HepG2 (cell line): ENCODE measurements around the gene KARS1. TPM values are rescaled to one million over a fixed set of nuclear protein-coding genes. Genes with fewer than 3 reads are reported as not detected.

ENCODE experiments used
- ATAC-seq: fragments of 200-7000 bp; cut with Tn5 transposase; 3 replicates; pipeline ENCODE4 v1.9.1; 2020; ENCODE audit warnings: mild to moderate bottlenecking, moderate library complexity
- BruUV-seq: library from RNA; stranded (reverse); fragments of 400-500 nt; replicated peaks from 2 replicates; lab custom pipeline; 2021; lab: Mats Ljungman, UMichigan
- CTCF ChIA-PET: fragments of 300-600 bp; formaldehyde crosslinking; extraction: SDS; loops from one replicate; lab custom pipeline; 2021; ENCODE audit warnings: low total read pairs, inconsistent platforms, low intra/inter-chr PET ratio; lab: Yijun Ruan, JAX
- POLR2A ChIA-PET: fragments of 350-600 bp; sonication (Branson Sonifier 250); formaldehyde crosslinking; loops from one replicate; lab custom pipeline; 2020; ENCODE audit warnings: antibody characterized with exemption, inconsistent platforms; lab: Yijun Ruan, JAX
- DNase-seq: peaks from one replicate; pipeline ENCODE4 v3.0.0-alpha.2; 2015; ENCODE audit warnings: low spot score
- FAIRE-seq: peaks from 3 replicates; lab custom pipeline; 2011; peaks lifted over from hg19 to GRCh38; lab: Jason Lieb, UNC
- H2AFZ ChIP-seq: one replicate; pipeline ENCODE4 v1.6.1; 2011; ENCODE audit warnings: low read length, inconsistent platforms
- H3K27ac ChIP-seq: fragments of 300-600 bp; 3 replicates; pipeline ENCODE4 v1.8.0; 2011; ENCODE audit warnings: mixed run types, mild to moderate bottlenecking, mixed read lengths, low read length, inconsistent platforms; ENCODE audit not compliant: insufficient read depth; ENCODE audit errors: extremely low read length
- H3K27me3 ChIP-seq, 2 experiments: fragments of 200-600 bp in 1 of 2; 2 replicates in 1 of 2; 3 replicates in 1 of 2; pipeline versions ENCODE4 v1.6.0 to v1.8.0; 2011; ENCODE audit warnings: low read length in 2 of 2, mild to moderate bottlenecking in 2 of 2, moderate library complexity in 2 of 2, inconsistent platforms in 1 of 2; ENCODE audit not compliant: insufficient read depth in 2 of 2, control insufficient read depth in 1 of 2
- H3K36me3 ChIP-seq, 2 experiments: fragments of 200-600 bp in 1 of 2; replicated peaks in 1 of 2; 2 replicates in 1 of 2; 3 replicates in 1 of 2; pipeline versions ENCODE4 v1.5.1 to v1.8.0; 2011; ENCODE audit warnings: low read length in 2 of 2, inconsistent platforms in 1 of 2; ENCODE audit not compliant: insufficient read depth in 2 of 2, control insufficient read depth in 1 of 2
- H3K4me1 ChIP-seq: 2 replicates; pipeline ENCODE4 v1.5.1; 2012; ENCODE audit warnings: low read length, inconsistent platforms; ENCODE audit not compliant: insufficient read depth
- H3K4me2 ChIP-seq: 2 replicates; pipeline ENCODE4 v1.6.0; 2011; ENCODE audit warnings: low read depth, low read length, inconsistent platforms
- H3K4me3 ChIP-seq, 3 experiments: fragments of 200-600 bp in 1 of 3; sonication (generic), shearing (Covaris generic) in 1 of 3; replicated peaks in 1 of 3; 2 replicates each; pipeline ENCODE4 v1.5.1; 2011 to 2016; ENCODE audit warnings: low read length in 3 of 3, inconsistent platforms in 2 of 3, low read depth in 2 of 3, mild to moderate bottlenecking in 2 of 3, control low read depth in 1 of 3, mixed read lengths in 1 of 3; ENCODE audit not compliant: insufficient read depth in 1 of 3
- H3K79me2 ChIP-seq: one replicate; pipeline ENCODE4 v1.6.1; 2011; ENCODE audit warnings: low read length, inconsistent platforms; ENCODE audit not compliant: insufficient read depth
- H3K9ac ChIP-seq: 2 replicates; pipeline ENCODE4 v1.6.0; 2011; ENCODE audit warnings: mild to moderate bottlenecking, low read depth, low read length, inconsistent platforms; ENCODE audit not compliant: insufficient read depth
- H3K9me3 ChIP-seq: 2 replicates; pipeline ENCODE4 v1.5.1; 2012; ENCODE audit warnings: mild to moderate bottlenecking, low read length
- H4K20me1 ChIP-seq: 2 replicates; pipeline ENCODE4 v1.6.0; 2011; ENCODE audit warnings: inconsistent platforms, mild to moderate bottlenecking, low read length, moderate library complexity; ENCODE audit not compliant: insufficient read depth
- BHLHE40 ChIP-seq: IDR thresholded peaks from 2 replicates; pipeline ENCODE4 v1.6.1; 2011; ENCODE audit warnings: low read length, improper control_type of control experiment
- CHD2 ChIP-seq: IDR thresholded peaks from 2 replicates; pipeline ENCODE4 v1.6.1; 2011; ENCODE audit warnings: low read depth, low read length, improper control_type of control experiment
- HDAC1 ChIP-seq: sonication (generic); formaldehyde crosslinking; IDR thresholded peaks from 2 replicates; pipeline ENCODE4 v1.5.1; 2020; ENCODE audit warnings: mild to moderate bottlenecking, missing genetic modification reagents
- POLR2AphosphoS2 ChIP-seq: IDR thresholded peaks from 2 replicates; pipeline ENCODE4 v1.6.1; 2011; ENCODE audit warnings: low read depth, low read length, improper control_type of control experiment
- REL ChIP-seq: sonication (generic); formaldehyde crosslinking; conservative IDR thresholded peaks from 2 replicates; pipeline ENCODE4 v1.8.0; 2022; ENCODE audit warnings: mild to moderate bottlenecking, missing genetic modification reagents, moderate library complexity
- REPIN1 ChIP-seq: sonication (generic); formaldehyde crosslinking; IDR thresholded peaks from 2 replicates; pipeline ENCODE4 v1.8.0; 2022; ENCODE audit warnings: missing genetic modification reagents, low read depth, mild to moderate bottlenecking, borderline replicate concordance
- RFXAP ChIP-seq: sonication (generic); formaldehyde crosslinking; IDR thresholded peaks from 2 replicates; pipeline ENCODE4 v1.4.0; 2020; ENCODE audit warnings: missing genetic modification reagents, borderline replicate concordance
- SYNCRIP ChIP-seq: fragments of 200-400 bp; formaldehyde crosslinking; IDR thresholded peaks from 2 replicates; pipeline ENCODE4 v1.6.1; 2018; ENCODE audit warnings: mild to moderate bottlenecking, low read depth, low read length; ENCODE audit not compliant: insufficient read depth
- ZBTB21 ChIP-seq: sonication (generic); formaldehyde crosslinking; IDR thresholded peaks from 2 replicates; pipeline ENCODE4 v1.4.0; 2020; ENCODE audit warnings: missing genetic modification reagents
- ZNF205 ChIP-seq: IDR thresholded peaks from 2 replicates; pipeline ENCODE4 v1.6.1; 2018; ENCODE audit warnings: missing biosample characterization, missing genetic modification reagents
- ZNF282 ChIP-seq: fragments of 450-650 bp; IDR thresholded peaks from 2 replicates; pipeline ENCODE4 v1.6.1; 2018; ENCODE audit not compliant: partially characterized antibody
- ZNF367 ChIP-seq: sonication (generic); formaldehyde crosslinking; IDR thresholded peaks from 2 replicates; pipeline ENCODE4 v1.4.0; 2020; ENCODE audit warnings: missing genetic modification reagents, borderline replicate concordance
- ZNF382 ChIP-seq: sonication (generic); formaldehyde crosslinking; IDR thresholded peaks from 2 replicates; pipeline ENCODE4 v1.5.0; 2020; ENCODE audit warnings: missing genetic modification reagents, mild to moderate bottlenecking, borderline replicate concordance
- ZZZ3 ChIP-seq: sonication (generic); formaldehyde crosslinking; IDR thresholded peaks from 2 replicates; pipeline ENCODE4 v1.4.0; 2020; ENCODE audit warnings: missing genetic modification reagents, mild to moderate bottlenecking, borderline replicate concordance
- WGBS: methylation state at CpG from one replicate; pipeline ENCODE4 v1.1.6; 2017; ENCODE audit warnings: low lambda C conversion rate; 5-methylcytosine and 5-hydroxymethylcytosine counted together
- in situ Hi-C: cut with HindIII; loops from 2 replicates; pipeline ENCODE4 v1.10.0; 2017; ENCODE audit warnings: low pct_unique_long_range_greater_than_20kb; ENCODE audit not compliant: extremely low pct_ligation_motif_present
- intact Hi-C: fragments of 100-400 bp; cut with micrococcal nuclease; formaldehyde crosslinking; loops from one replicate; pipeline ENCODE4 v1.10.0; 2022; ENCODE audit not compliant: unreplicated experiment
- polyA plus RNA-seq, 8 experiments: library from polyadenylated mRNA; depleted of rRNA in 3 of 8; stranded (reverse) in 7 of 8; unstranded in 1 of 8; fragments of >200 nt; fragmentation: Illumina TruSeq in 4 of 8; extraction: Trizol in 4 of 8; gene quantifications; 2 replicates each; pipeline versions ENCODE4 v1.2.1 to v1.2.3, GENCODE V29; 2011 to 2016; ENCODE audit warnings: low read depth in 4 of 8, missing spikeins in 1 of 8, mixed read lengths in 1 of 8; ENCODE audit not compliant: insufficient read depth in 1 of 8
- total RNA-seq, 5 experiments: library from RNA; depleted of rRNA; stranded (reverse); fragments of >200 nt; fragmentation: Illumina TruSeq; extraction: Trizol; gene quantifications; 2 replicates each; pipeline ENCODE4 v1.2.3, GENCODE V29; 2016; ENCODE audit warnings: low read depth in 1 of 5
- TF ChIP-seq, protein P1 (sequence below): sonication (generic); formaldehyde crosslinking; IDR thresholded peaks from 2 replicates; pipeline ENCODE4 v1.8.1; 2023; ENCODE audit warnings: missing genetic modification reagents, inconsistent platforms, borderline replicate concordance
- TF ChIP-seq, protein P2 (sequence below): sonication (generic); formaldehyde crosslinking; IDR thresholded peaks from 2 replicates; pipeline ENCODE4 v1.4.0; 2020; ENCODE audit warnings: mild to moderate bottlenecking, missing genetic modification reagents
- TF ChIP-seq, protein P3 (sequence below): IDR thresholded peaks from 2 replicates; pipeline ENCODE4 v1.6.1; 2016

The KARS1 gene
- total and polyA plus RNA-seq, 2 of the 13 experiments (the other 11 are each of a cell fraction or from before 2014, with no cell fraction given) = 141 to 276 TPM

- TF ChIP-seq, protein P1, sequence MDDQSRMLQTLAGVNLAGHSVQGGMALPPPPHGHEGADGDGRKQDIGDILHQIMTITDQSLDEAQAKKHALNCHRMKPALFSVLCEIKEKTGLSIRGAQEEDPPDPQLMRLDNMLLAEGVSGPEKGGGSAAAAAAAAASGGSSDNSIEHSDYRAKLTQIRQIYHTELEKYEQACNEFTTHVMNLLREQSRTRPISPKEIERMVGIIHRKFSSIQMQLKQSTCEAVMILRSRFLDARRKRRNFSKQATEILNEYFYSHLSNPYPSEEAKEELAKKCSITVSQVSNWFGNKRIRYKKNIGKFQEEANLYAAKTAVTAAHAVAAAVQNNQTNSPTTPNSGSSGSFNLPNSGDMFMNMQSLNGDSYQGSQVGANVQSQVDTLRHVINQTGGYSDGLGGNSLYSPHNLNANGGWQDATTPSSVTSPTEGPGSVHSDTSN = no peak
- TF ChIP-seq ZNF367 (CRISPR knock-in tag) = no peak
- TF ChIP-seq, protein P2, sequence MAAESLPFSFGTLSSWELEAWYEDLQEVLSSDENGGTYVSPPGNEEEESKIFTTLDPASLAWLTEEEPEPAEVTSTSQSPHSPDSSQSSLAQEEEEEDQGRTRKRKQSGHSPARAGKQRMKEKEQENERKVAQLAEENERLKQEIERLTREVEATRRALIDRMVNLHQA (CRISPR knock-in tag) = no peak
- TF ChIP-seq, protein P3, sequence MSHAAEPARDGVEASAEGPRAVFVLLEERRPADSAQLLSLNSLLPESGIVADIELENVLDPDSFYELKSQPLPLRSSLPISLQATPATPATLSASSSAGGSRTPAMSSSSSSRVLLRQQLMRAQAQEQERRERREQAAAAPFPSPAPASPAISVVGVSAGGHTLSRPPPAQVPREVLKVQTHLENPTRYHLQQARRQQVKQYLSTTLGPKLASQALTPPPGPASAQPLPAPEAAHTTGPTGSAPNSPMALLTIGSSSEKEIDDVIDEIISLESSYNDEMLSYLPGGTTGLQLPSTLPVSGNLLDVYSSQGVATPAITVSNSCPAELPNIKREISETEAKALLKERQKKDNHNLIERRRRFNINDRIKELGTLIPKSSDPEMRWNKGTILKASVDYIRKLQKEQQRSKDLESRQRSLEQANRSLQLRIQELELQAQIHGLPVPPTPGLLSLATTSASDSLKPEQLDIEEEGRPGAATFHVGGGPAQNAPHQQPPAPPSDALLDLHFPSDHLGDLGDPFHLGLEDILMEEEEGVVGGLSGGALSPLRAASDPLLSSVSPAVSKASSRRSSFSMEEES = no peak
- TF ChIP-seq ZBTB21 (CRISPR knock-in tag) = no peak
- TF ChIP-seq ZNF282 = no peak
- no peak for TF ChIP-seq ZZZ3 (CRISPR knock-in tag)
These were observed 58.7 kb downstream of the KARS1 start (continued) for GRCh38 chr16:75588716-75589115.

- H3K27me3 ChIP-seq = no peaks in the 10 kb centered on the region
- FAIRE-seq = no peak
- in situ Hi-C loops (no loop called here), intact Hi-C loops (no loop called here)
- no TSS peak for BruUV-seq
- no peak overlapping the region for H3K4me2 ChIP-seq
- ChIA-PET CTCF (no interaction called here), POLR2A (no interaction called here)
- H3K9ac ChIP-seq = no peak overlapping the region
- H3K79me2 ChIP-seq = no peaks in the 10 kb centered on the region
- H3K36me3 ChIP-seq = peaks cover 2 to 4% of the 10 kb centered on the region in 2 experiments; a peak in 3 of 5 replicates
- H3K9me3 ChIP-seq = no peaks in the 10 kb centered on the region
- no peak for DNase-seq
- H3K4me3 ChIP-seq = no peak overlapping the region
- H3K27ac ChIP-seq = no peak overlapping the region
- H2AFZ ChIP-seq = no peak overlapping the region
- 96% methylated on average over 3 of the region's 3 CpGs for WGBS
- no peaks in the 10 kb centered on the region for H4K20me1 ChIP-seq
- no peak for ATAC-seq
- H3K4me1 ChIP-seq = no peaks in the 10 kb centered on the region
- TF ChIP-seq HDAC1 (no peak), SYNCRIP (no peak), ZNF382 (no peak), BHLHE40 (no peak), REL (CRISPR knock-in tag) (no peak), ZNF205 (CRISPR knock-in tag) (no peak), CHD2 (no peak), POLR2AphosphoS2 (no peak), RFXAP (CRISPR knock-in tag) (no peak), REPIN1 (CRISPR knock-in tag) (no peak)
These were observed 63.4 kb downstream of the KARS1 start for GRCh38 chr16:75584108-75584507.
